NCI-H82 (cell line): ENCODE results near the gene PTGES.

Source experiments
- DNase-seq: peaks from one replicate; lab custom pipeline; 2025; lab: John Stamatoyannopoulos, UW

Gene PTGES

GRCh38 chr9:129718647-129719046, 34.2 kb downstream of the PTGES start:
- no peak for DNase-seq

- no peak for DNase-seq
These were observed 34.9 kb downstream of the PTGES start for GRCh38 chr9:129717991-129718390.

- no peak for DNase-seq
These were observed 36.8 kb downstream of the PTGES start for GRCh38 chr9:129716091-129716490.

- DNase-seq, result no peak
These were observed 38.3 kb downstream of the PTGES start for GRCh38 chr9:129714511-129715061.

GRCh38 chr9:129713402-129713679, 39.5 kb downstream of the PTGES start:
- no peak for DNase-seq

GRCh38 chr9:129712634-129713401, 40.0 kb downstream of the PTGES start:
- peak; percentile 16 for DNase-seq

- DNase-seq, result no peak
These were observed 42.7 kb downstream of the PTGES start for GRCh38 chr9:129710169-129710453.

GRCh38 chr9:129709438-129710168, 43.2 kb downstream of the PTGES start:
- DNase-seq, result no peak

- DNase-seq, result no peak
These were observed 44.0 kb downstream of the PTGES start for GRCh38 chr9:129708793-129709192.

GRCh38 chr9:129704807-129705206, 48.0 kb downstream of the PTGES start:
- no peak for DNase-seq

- DNase-seq, result no peak
These were observed 49.0 kb downstream of the PTGES start for GRCh38 chr9:129703667-129704355.

- no peak for DNase-seq
These were observed 50.0 kb downstream of the PTGES start for GRCh38 chr9:129702589-129703520.

- no peak for DNase-seq
These were observed 51.3 kb downstream of the PTGES start for GRCh38 chr9:129701549-129701948.

GRCh38 chr9:129701054-129701453, 51.8 kb downstream of the PTGES start:
- DNase-seq, result no peak

- no peak for DNase-seq
These were observed 54.5 kb downstream of the PTGES start for GRCh38 chr9:129698254-129698757.

GRCh38 chr9:129697656-129698253, 55.1 kb downstream of the PTGES start:
- peak; percentile 29 for DNase-seq

GRCh38 chr9:129696944-129697655, 55.7 kb downstream of the PTGES start:
- peak; percentile 70 for DNase-seq

- DNase-seq, result no peak
These were observed 57.0 kb downstream of the PTGES start for GRCh38 chr9:129695870-129696269.

GRCh38 chr9:129694243-129694646, 58.6 kb downstream of the PTGES start:
- DNase-seq, result no peak

- no peak for DNase-seq
These were observed 59.1 kb downstream of the PTGES start for GRCh38 chr9:129693741-129694140.

- DNase-seq, result no peak
These were observed 60.3 kb downstream of the PTGES start for GRCh38 chr9:129692534-129692933.
